IMR-90 (cell line): Measurements from ENCODE around the gene TAF1. TPM values are rescaled to one million over a fixed set of nuclear protein-coding genes. Genes with fewer than 3 reads are reported as not detected.

Source experiments
- microRNA-seq, 2 experiments: library from miRNA; stranded (forward) in 1 of 2; unstranded in 1 of 2; fragments of 10-50 nt in 1 of 2; fragments of <30 nt in 1 of 2; gene quantifications in 1 of 2; microRNA quantifications in 1 of 2; one replicate each; pipeline versions ENCODE3 to v1.1.0; 2013 to 2020; ENCODE audit not compliant: insufficient read depth in 1 of 2, insufficient read length in 1 of 2, unreplicated experiment in 1 of 2
- polyA plus RNA-seq, 3 experiments: library from polyadenylated mRNA; depleted of rRNA; stranded (reverse); fragments of >200 nt; gene quantifications; 2 replicates each; pipeline ENCODE4 v1.2.3, GENCODE V29; 2012; ENCODE audit warnings: low replicate concordance in 1 of 3
- small RNA-seq, 5 experiments: library from RNA; depleted of rRNA; stranded (forward); fragments of <200 nt; gene quantifications; one replicate each; pipeline ENCODE3, GENCODE V24; 2012
- total RNA-seq: library from RNA; depleted of rRNA; stranded (reverse); fragments of >200 nt; gene quantifications from 2 replicates; pipeline ENCODE4 v1.2.3, GENCODE V29; 2012; rRNA removed

TAF1 gene
- total and polyA plus RNA-seq, 2 of the 4 experiments (the other 2 are of a cell fraction), result 15.7 to 25.5 TPM

Small RNA genes lying within 50 kb of the gene (microRNA-seq; reads per million reads assigned to microRNA genes)
- gene AL590762.4 (ENCODE audit: insufficient read depth, insufficient read length), result not detected
- not detected for gene RF00019 (ENCODE audit: insufficient read depth, insufficient read length)

Small RNA genes lying within 50 kb of the gene (small RNA-seq; reads per million reads assigned to genes)
- 0 reads per million in 5 experiments for gene AL590762.4
- gene RF00019, result 0 reads per million in 5 experiments

Other genes with a start within 250 kb of the TAF1 start
- 9.1 and 12.5 TPM in 2 replicates for gene MED12, start 247.8 kb upstream of the TAF1 start, total RNA-seq
- 17.3 and 19.8 TPM in 2 replicates for gene MED12, start 247.8 kb upstream of the TAF1 start, polyA plus RNA-seq (2012; rRNA removed)
- gene NLGN3, start 221.5 kb upstream of the TAF1 start, total RNA-seq, result 0.18 and 0.28 TPM in 2 replicates
- 0.36 and 0.39 TPM in 2 replicates for gene NLGN3, start 221.5 kb upstream of the TAF1 start, polyA plus RNA-seq (2012; rRNA removed)
- not detected in 2 replicates for gene GJB1, start 143.1 kb upstream of the TAF1 start, total RNA-seq
- not detected in 2 replicates for gene GJB1, start 143.1 kb upstream of the TAF1 start, polyA plus RNA-seq (2012; rRNA removed)
- gene ZMYM3, start 112.2 kb upstream of the TAF1 start, total RNA-seq, result 8.3 and 10.0 TPM in 2 replicates
- gene ZMYM3, start 112.2 kb upstream of the TAF1 start, polyA plus RNA-seq (2012; rRNA removed), result 26.0 and 28.1 TPM in 2 replicates
- 444 and 609 TPM in 2 replicates for gene NONO, start 82.7 kb upstream of the TAF1 start, total RNA-seq
- 199 and 308 TPM in 2 replicates for gene NONO, start 82.7 kb upstream of the TAF1 start, polyA plus RNA-seq (2012; rRNA removed)
- gene ITGB1BP2, start 64.6 kb upstream of the TAF1 start, total RNA-seq, result 1.7 and 3.0 TPM in 2 replicates
- gene ITGB1BP2, start 64.6 kb upstream of the TAF1 start, polyA plus RNA-seq (2012; rRNA removed), result 3.0 and 3.5 TPM in 2 replicates
- 65.0 and 80.7 TPM in 2 replicates for gene OGT, start 166.7 kb downstream of the TAF1 start, total RNA-seq
- 96.8 and 113 TPM in 2 replicates for gene OGT, start 166.7 kb downstream of the TAF1 start, polyA plus RNA-seq (2012; rRNA removed)
- 0.83 and 0.90 TPM in 2 replicates for gene GCNA, start 212.1 kb downstream of the TAF1 start, total RNA-seq
- gene GCNA, start 212.1 kb downstream of the TAF1 start, polyA plus RNA-seq (2012; rRNA removed), result 0.75 and 1.3 TPM in 2 replicates